ENCODE data around the gene ANKRD34A. TPM values are rescaled to one million over a fixed set of nuclear protein-coding genes. Genes with fewer than 3 reads are reported as not detected.

Gene ANKRD34A
- total RNA-seq, 1 experiment from 2014 or later = 0.19 TPM

DNA sequence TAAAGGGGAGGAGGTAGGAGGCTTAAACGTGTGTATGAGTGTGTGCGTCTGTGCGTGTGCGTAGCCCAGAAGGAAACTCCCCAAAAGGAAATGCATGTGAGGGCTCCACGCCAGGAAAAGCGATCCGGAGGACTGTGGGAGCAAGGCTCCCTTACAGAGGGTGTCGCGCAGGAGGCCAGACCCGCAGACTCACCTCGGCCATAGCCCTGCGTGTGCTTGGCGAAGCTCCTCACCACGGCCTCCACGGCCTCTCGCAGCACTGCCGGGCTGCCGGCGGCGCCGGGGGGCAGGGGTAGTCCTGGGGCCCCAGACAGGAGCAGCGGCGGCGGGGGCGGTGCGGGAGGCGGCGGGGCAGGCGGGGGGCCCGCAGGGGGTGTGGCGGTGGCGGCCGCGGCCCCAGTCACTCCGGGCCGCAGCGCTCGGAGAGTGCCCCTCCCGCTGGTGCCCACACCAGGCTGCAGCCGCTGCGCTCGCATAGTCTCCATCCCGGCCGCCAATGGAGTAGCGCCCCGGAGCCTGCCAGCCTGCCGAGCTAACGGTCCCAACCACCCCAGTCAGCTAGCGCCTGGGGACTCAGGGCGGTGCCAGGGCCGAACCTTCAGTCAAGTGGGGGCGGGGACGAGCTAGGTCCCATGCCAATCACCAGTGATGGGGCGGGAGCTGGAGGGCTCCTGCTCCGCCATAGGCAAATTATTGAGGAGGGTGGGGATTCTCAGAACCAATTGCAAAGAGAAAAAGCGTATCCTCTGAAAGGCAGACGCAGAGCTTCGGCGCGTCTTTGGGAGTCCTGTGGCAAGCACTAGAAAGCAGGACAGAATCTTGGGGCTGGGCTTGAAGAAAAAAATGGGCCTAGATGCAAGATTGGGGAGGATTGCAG, 6.7 kb downstream of the ANKRD34A start, which contains the start of gene LIX1L:
TSS of gene LIX1L (minus strand) at position 575 of the 877 bp plus-strand sequence. CDS start at position 485, 90 bp downstream.
- TF ChIP-seq, protein P1, sequence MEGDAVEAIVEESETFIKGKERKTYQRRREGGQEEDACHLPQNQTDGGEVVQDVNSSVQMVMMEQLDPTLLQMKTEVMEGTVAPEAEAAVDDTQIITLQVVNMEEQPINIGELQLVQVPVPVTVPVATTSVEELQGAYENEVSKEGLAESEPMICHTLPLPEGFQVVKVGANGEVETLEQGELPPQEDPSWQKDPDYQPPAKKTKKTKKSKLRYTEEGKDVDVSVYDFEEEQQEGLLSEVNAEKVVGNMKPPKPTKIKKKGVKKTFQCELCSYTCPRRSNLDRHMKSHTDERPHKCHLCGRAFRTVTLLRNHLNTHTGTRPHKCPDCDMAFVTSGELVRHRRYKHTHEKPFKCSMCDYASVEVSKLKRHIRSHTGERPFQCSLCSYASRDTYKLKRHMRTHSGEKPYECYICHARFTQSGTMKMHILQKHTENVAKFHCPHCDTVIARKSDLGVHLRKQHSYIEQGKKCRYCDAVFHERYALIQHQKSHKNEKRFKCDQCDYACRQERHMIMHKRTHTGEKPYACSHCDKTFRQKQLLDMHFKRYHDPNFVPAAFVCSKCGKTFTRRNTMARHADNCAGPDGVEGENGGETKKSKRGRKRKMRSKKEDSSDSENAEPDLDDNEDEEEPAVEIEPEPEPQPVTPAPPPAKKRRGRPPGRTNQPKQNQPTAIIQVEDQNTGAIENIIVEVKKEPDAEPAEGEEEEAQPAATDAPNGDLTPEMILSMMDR (IDR thresholded peaks at IDR 0.05; ENCODE audit: unreplicated experiment) = no peak
- no TSS peak for BruUV-seq (replicated peaks)
- CTCF ChIA-PET = interaction anchor here (0.6 to 2.1 kb wide), 12 partner anchors 14 to 350 kb away, joined by 3 to 11 read pairs (median 4); partner anchors contain the start of genes GPR89A, NUDT17, PIAS3 and RBM8A
- peak within 1 kb of the TSS; percentile 70 for H3K4me3 Mint-ChIP-seq (ENCODE audit: low read depth, unreplicated experiment)
- no peaks in the 10 kb centered on the region for H3K9me3 Mint-ChIP-seq (ENCODE audit: low read depth, unreplicated experiment)
- H3K36me3 Mint-ChIP-seq (ENCODE audit: insufficient read depth, unreplicated experiment) = peaks cover 31% of the 10 kb centered on the region
- peaks cover 42% of the 10 kb centered on the region for H3K4me1 Mint-ChIP-seq (ENCODE audit: low read depth, unreplicated experiment)
- H3K27me3 Mint-ChIP-seq (ENCODE audit: unreplicated experiment) = peaks cover 84% of the 10 kb centered on the region
- peak within 1 kb of the TSS; percentile 17 for H3K27ac Mint-ChIP-seq (ENCODE audit: unreplicated experiment)
- intact Hi-C loops (cut with micrococcal nuclease; ENCODE audit: unreplicated experiment) = loop anchor here (2.0 kb wide), 1 partner anchor 19 kb away; no protein-coding TSS in a partner anchor
- peak; percentile 97 for DNase-seq

DNA sequence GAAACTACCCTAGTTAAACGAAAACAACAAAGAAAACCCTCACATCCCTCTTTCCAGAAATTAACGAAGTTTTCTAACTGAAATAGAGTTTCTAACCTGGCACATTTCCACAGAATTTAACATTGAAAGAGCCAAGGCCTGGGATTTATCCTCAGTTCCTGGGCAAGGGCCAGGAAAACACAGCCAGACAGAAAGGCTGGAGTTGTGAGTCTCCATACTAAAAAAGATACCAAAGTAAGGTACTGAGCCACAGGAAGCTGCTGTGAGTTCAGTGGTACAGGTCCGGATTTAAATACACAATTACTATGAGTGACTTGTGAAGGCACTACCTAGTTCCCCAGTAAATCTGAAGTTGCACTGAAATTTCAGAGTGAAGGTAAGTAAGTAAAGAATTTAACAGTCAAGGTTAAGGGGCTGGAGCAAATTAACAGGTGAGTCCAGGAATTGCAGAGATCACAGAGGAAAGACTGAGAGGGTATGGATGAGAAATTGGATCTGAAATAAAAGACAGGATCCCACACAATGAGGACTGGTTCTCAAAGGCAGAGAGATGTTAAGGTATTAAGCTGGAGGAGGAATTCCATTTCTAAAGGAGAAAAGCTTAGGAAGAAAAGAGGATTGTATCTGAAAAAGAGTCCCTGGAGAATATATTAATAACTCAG, 7.5 kb downstream of the ANKRD34A start:
- peaks cover 76% of the 10 kb centered on the region for H3K27me3 Mint-ChIP-seq (ENCODE audit: unreplicated experiment)
- intact Hi-C loops (cut with micrococcal nuclease; ENCODE audit: unreplicated experiment) = loop anchor here (1.0 kb wide), 1 partner anchor 7 kb away; the partner anchor contains the start of genes ANKRD34A and POLR3GL
- H3K4me3 Mint-ChIP-seq (ENCODE audit: low read depth, unreplicated experiment) = peak overlapping the region; percentile 70
- no peak for DNase-seq
- peaks cover 34% of the 10 kb centered on the region for H3K4me1 Mint-ChIP-seq (ENCODE audit: low read depth, unreplicated experiment)
- H3K9me3 Mint-ChIP-seq (ENCODE audit: low read depth, unreplicated experiment) = no peaks in the 10 kb centered on the region
- TSS peak; percentile 30 for BruUV-seq (replicated peaks)
- TF ChIP-seq, protein P1 (IDR thresholded peaks at IDR 0.05; ENCODE audit: unreplicated experiment) = no peak
- peaks cover 27% of the 10 kb centered on the region for H3K36me3 Mint-ChIP-seq (ENCODE audit: insufficient read depth, unreplicated experiment)
- CTCF ChIA-PET = interaction anchor here (1.2 to 1.6 kb wide), 3 partner anchors 21 to 112 kb away, joined by 4 to 8 read pairs (median 6); partner anchors contain the start of gene NUDT17
- peak overlapping the region; percentile 17 for H3K27ac Mint-ChIP-seq (ENCODE audit: unreplicated experiment)

DNA sequence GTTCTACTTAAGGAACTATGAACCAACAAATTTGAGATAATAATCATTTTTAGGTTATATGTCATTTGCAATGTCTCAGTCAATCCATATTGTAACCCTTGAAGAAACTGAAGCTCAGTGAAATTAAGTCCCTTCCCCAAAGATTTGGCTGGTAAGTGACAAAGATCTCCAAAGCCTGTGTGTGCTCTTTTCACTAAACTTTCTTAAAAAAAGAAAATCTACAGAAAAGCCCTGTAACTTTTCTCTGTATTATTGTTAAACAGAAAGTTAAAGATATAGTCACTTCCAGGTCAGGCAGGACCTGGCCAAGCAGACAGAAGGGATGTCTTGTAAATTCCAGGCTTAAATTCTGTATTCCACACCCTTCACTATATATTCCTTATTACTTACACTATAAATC, 8.0 kb downstream of the ANKRD34A start:
- TF ChIP-seq, protein P1 (IDR thresholded peaks at IDR 0.05; ENCODE audit: unreplicated experiment) = no peak
- intact Hi-C loops (cut with micrococcal nuclease; ENCODE audit: unreplicated experiment) = loop anchor here (1.0 kb wide), 1 partner anchor 8 kb away; the partner anchor contains the start of genes ANKRD34A and POLR3GL
- H3K9me3 Mint-ChIP-seq (ENCODE audit: low read depth, unreplicated experiment) = no peaks in the 10 kb centered on the region
- BruUV-seq (replicated peaks) = no TSS peak
- H3K27me3 Mint-ChIP-seq (ENCODE audit: unreplicated experiment) = peaks cover 70% of the 10 kb centered on the region
- DNase-seq = no peak
- peaks cover 29% of the 10 kb centered on the region for H3K4me1 Mint-ChIP-seq (ENCODE audit: low read depth, unreplicated experiment)
- H3K27ac Mint-ChIP-seq (ENCODE audit: unreplicated experiment) = no peak overlapping the region
- peaks cover 22% of the 10 kb centered on the region for H3K36me3 Mint-ChIP-seq (ENCODE audit: insufficient read depth, unreplicated experiment)
- CTCF ChIA-PET = no interaction called here
- no peak overlapping the region for H3K4me3 Mint-ChIP-seq (ENCODE audit: low read depth, unreplicated experiment)

DNA sequence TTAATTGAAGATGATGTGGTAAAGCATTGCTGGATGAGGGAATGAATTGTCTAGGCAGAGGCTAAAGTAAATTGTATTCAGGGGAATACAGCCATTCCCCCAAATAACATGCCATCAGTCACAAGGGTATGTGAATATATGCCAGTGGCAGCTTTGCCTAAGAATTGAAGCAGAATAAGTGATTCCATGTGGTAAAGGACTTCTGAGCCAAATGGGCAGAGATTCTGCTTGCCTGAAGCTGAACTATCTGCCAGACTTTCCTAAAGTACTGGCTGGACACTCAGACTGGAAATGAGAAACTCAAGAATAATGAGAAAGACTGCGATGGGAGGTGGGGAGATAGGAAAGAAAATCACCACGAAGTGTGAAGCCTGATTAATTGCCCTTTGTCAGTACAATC, 8.9 kb downstream of the ANKRD34A start:
- BruUV-seq (replicated peaks) = no TSS peak
- intact Hi-C loops (cut with micrococcal nuclease; ENCODE audit: unreplicated experiment) = no loop called here
- DNase-seq = no peak
- CTCF ChIA-PET = no interaction called here
- peaks cover 19% of the 10 kb centered on the region for H3K4me1 Mint-ChIP-seq (ENCODE audit: low read depth, unreplicated experiment)
- H3K4me3 Mint-ChIP-seq (ENCODE audit: low read depth, unreplicated experiment) = no peak overlapping the region
- no peak overlapping the region for H3K27ac Mint-ChIP-seq (ENCODE audit: unreplicated experiment)
- peaks cover 61% of the 10 kb centered on the region for H3K27me3 Mint-ChIP-seq (ENCODE audit: unreplicated experiment)
- TF ChIP-seq, protein P1 (IDR thresholded peaks at IDR 0.05; ENCODE audit: unreplicated experiment) = no peak
- H3K36me3 Mint-ChIP-seq (ENCODE audit: insufficient read depth, unreplicated experiment) = peaks cover 14% of the 10 kb centered on the region
- H3K9me3 Mint-ChIP-seq (ENCODE audit: low read depth, unreplicated experiment) = no peaks in the 10 kb centered on the region

All from Calu3 (cell line).